OCI-LY3 (cell line): ENCODE data around the gene SPINDOC.

Source experiments
- CTCF ChIP-seq: fragments of 200-600, 300-600 bp; sonication (generic); IDR thresholded peaks from 2 replicates; pipeline ENCODE4 v1.5.1; 2014; ENCODE audit warnings: antibody characterized with exemption, low read length, low read depth
- EZH2phosphoT487 ChIP-seq: fragments of 200-600 bp; shearing (Covaris generic); IDR thresholded peaks from 2 replicates; pipeline ENCODE4 v1.6.1; 2018; ENCODE audit warnings: antibody characterized with exemption, mixed run types, low read depth

GRCh38 chr11:63804259-63804658, 9.0 kb upstream of the SPINDOC start:
- no peak for TF ChIP-seq CTCF
- no peak for TF ChIP-seq EZH2phosphoT487
